ENCODE measurements around the gene UBR2.

Gene UBR2

GRCh38 chr6:42563697-42564505 lies at the start of gene UBR2:
UBR2 (plus strand) TSS chr6:42564029; CDS start chr6:42564320, 291 bp downstream.
- H3K79me2 ChIP-seq (ENCODE audit: control insufficient read depth, insufficient read depth, low read length, unreplicated experiment), result peaks cover 45% of the 10 kb centered on the region

GRCh38 chr6:42514745-42515144 lies 49.1 kb upstream of the UBR2 start:
- Histone ChIP-seq H3K4me3 (ENCODE audit: low read depth, low read length) (no peak overlapping the region), H3K27ac (ENCODE audit: low read depth, low read length) (no peak overlapping the region), H2AFZ (ENCODE audit: low read length, unreplicated experiment) (no peak overlapping the region), H3K27me3 (ENCODE audit: insufficient read depth, low read length) (no peaks in the 10 kb centered on the region), H3K79me2 (ENCODE audit: control insufficient read depth, insufficient read depth, low read length, unreplicated experiment) (no peaks in the 10 kb centered on the region), H3K36me3 (ENCODE audit: insufficient read depth, low read length) (no peaks in the 10 kb centered on the region), H3K4me1 (ENCODE audit: control insufficient read depth, insufficient read depth, low read length, unreplicated experiment) (no peaks in the 10 kb centered on the region)

More at GRCh38 chr6:42563697-42564505, at the start of gene UBR2:
- peaks cover 3% of the 10 kb centered on the region for H3K4me1 ChIP-seq (ENCODE audit: control insufficient read depth, insufficient read depth, low read length, unreplicated experiment)
- no peaks in the 10 kb centered on the region for H3K36me3 ChIP-seq (ENCODE audit: insufficient read depth, low read length)
- no peaks in the 10 kb centered on the region for H3K27me3 ChIP-seq (ENCODE audit: insufficient read depth, low read length)
- H2AFZ ChIP-seq (ENCODE audit: low read length, unreplicated experiment), result peak within 1 kb of the TSS; percentile 80
- H3K4me3 ChIP-seq (ENCODE audit: low read depth, low read length), result peak within 1 kb of the TSS; percentile 93
- H3K27ac ChIP-seq (ENCODE audit: low read depth, low read length), result peak within 1 kb of the TSS; percentile 67

- Histone ChIP-seq H3K79me2 (ENCODE audit: control insufficient read depth, insufficient read depth, low read length, unreplicated experiment) (no peaks in the 10 kb centered on the region), H3K27ac (ENCODE audit: low read depth, low read length) (no peak overlapping the region), H3K27me3 (ENCODE audit: insufficient read depth, low read length) (no peaks in the 10 kb centered on the region), H3K36me3 (ENCODE audit: insufficient read depth, low read length) (no peaks in the 10 kb centered on the region), H3K4me3 (ENCODE audit: low read depth, low read length) (no peak overlapping the region), H3K4me1 (ENCODE audit: control insufficient read depth, insufficient read depth, low read length, unreplicated experiment) (peaks cover 17% of the 10 kb centered on the region), H2AFZ (ENCODE audit: low read length, unreplicated experiment) (no peak overlapping the region)
These were observed 44.0 kb upstream of the UBR2 start for GRCh38 chr6:42519779-42520178.

- Histone ChIP-seq H3K27ac (ENCODE audit: low read depth, low read length) (peak overlapping the region; percentile 61), H3K4me1 (ENCODE audit: control insufficient read depth, insufficient read depth, low read length, unreplicated experiment) (peaks cover 17% of the 10 kb centered on the region), H3K27me3 (ENCODE audit: insufficient read depth, low read length) (no peaks in the 10 kb centered on the region), H3K79me2 (ENCODE audit: control insufficient read depth, insufficient read depth, low read length, unreplicated experiment) (no peaks in the 10 kb centered on the region), H3K36me3 (ENCODE audit: insufficient read depth, low read length) (no peaks in the 10 kb centered on the region), H3K4me3 (ENCODE audit: low read depth, low read length) (no peak overlapping the region; the same call in 1 of the 2 replicates), H2AFZ (ENCODE audit: low read length, unreplicated experiment) (no peak overlapping the region)
These were observed 42.8 kb upstream of the UBR2 start for GRCh38 chr6:42520786-42521607.

- Histone ChIP-seq H3K4me1 (ENCODE audit: control insufficient read depth, insufficient read depth, low read length, unreplicated experiment) (peaks cover 17% of the 10 kb centered on the region), H3K4me3 (ENCODE audit: low read depth, low read length) (no peak overlapping the region), H3K36me3 (ENCODE audit: insufficient read depth, low read length) (no peaks in the 10 kb centered on the region), H3K27ac (ENCODE audit: low read depth, low read length) (no peak overlapping the region), H2AFZ (ENCODE audit: low read length, unreplicated experiment) (no peak overlapping the region), H3K27me3 (ENCODE audit: insufficient read depth, low read length) (no peaks in the 10 kb centered on the region), H3K79me2 (ENCODE audit: control insufficient read depth, insufficient read depth, low read length, unreplicated experiment) (no peaks in the 10 kb centered on the region)
These were observed 41.8 kb upstream of the UBR2 start for GRCh38 chr6:42522036-42522435.

GRCh38 chr6:42522942-42523814 lies 40.7 kb upstream of the UBR2 start:
- Histone ChIP-seq H3K4me3 (ENCODE audit: low read depth, low read length) (no peak overlapping the region), H3K27ac (ENCODE audit: low read depth, low read length) (no peak overlapping the region), H2AFZ (ENCODE audit: low read length, unreplicated experiment) (no peak overlapping the region), H3K27me3 (ENCODE audit: insufficient read depth, low read length) (no peaks in the 10 kb centered on the region), H3K4me1 (ENCODE audit: control insufficient read depth, insufficient read depth, low read length, unreplicated experiment) (peaks cover 17% of the 10 kb centered on the region), H3K79me2 (ENCODE audit: control insufficient read depth, insufficient read depth, low read length, unreplicated experiment) (no peaks in the 10 kb centered on the region), H3K36me3 (ENCODE audit: insufficient read depth, low read length) (no peaks in the 10 kb centered on the region)

- Histone ChIP-seq H3K79me2 (ENCODE audit: control insufficient read depth, insufficient read depth, low read length, unreplicated experiment) (no peaks in the 10 kb centered on the region), H3K27me3 (ENCODE audit: insufficient read depth, low read length) (no peaks in the 10 kb centered on the region), H3K27ac (ENCODE audit: low read depth, low read length) (no peak overlapping the region), H3K36me3 (ENCODE audit: insufficient read depth, low read length) (no peaks in the 10 kb centered on the region), H3K4me3 (ENCODE audit: low read depth, low read length) (no peak overlapping the region), H3K4me1 (ENCODE audit: control insufficient read depth, insufficient read depth, low read length, unreplicated experiment) (peaks cover 17% of the 10 kb centered on the region), H2AFZ (ENCODE audit: low read length, unreplicated experiment) (no peak overlapping the region)
These were observed 38.6 kb upstream of the UBR2 start for GRCh38 chr6:42525206-42525605.

- Histone ChIP-seq H3K36me3 (ENCODE audit: insufficient read depth, low read length) (no peaks in the 10 kb centered on the region), H3K4me3 (ENCODE audit: low read depth, low read length) (no peak overlapping the region), H3K27ac (ENCODE audit: low read depth, low read length) (no peak overlapping the region), H3K79me2 (ENCODE audit: control insufficient read depth, insufficient read depth, low read length, unreplicated experiment) (no peaks in the 10 kb centered on the region), H2AFZ (ENCODE audit: low read length, unreplicated experiment) (no peak overlapping the region), H3K27me3 (ENCODE audit: insufficient read depth, low read length) (no peaks in the 10 kb centered on the region), H3K4me1 (ENCODE audit: control insufficient read depth, insufficient read depth, low read length, unreplicated experiment) (peaks cover 5% of the 10 kb centered on the region)
These were observed 37.2 kb upstream of the UBR2 start for GRCh38 chr6:42526616-42527015.

GRCh38 chr6:42527204-42527603 lies 36.6 kb upstream of the UBR2 start:
- no peak overlapping the region for H2AFZ ChIP-seq (ENCODE audit: low read length, unreplicated experiment)
- no peaks in the 10 kb centered on the region for H3K4me1 ChIP-seq (ENCODE audit: control insufficient read depth, insufficient read depth, low read length, unreplicated experiment)
- no peaks in the 10 kb centered on the region for H3K27me3 ChIP-seq (ENCODE audit: insufficient read depth, low read length)

GRCh38 chr6:42530296-42530695 lies 33.5 kb upstream of the UBR2 start:
- no peak overlapping the region for H2AFZ ChIP-seq (ENCODE audit: low read length, unreplicated experiment)
- H3K4me3 ChIP-seq (ENCODE audit: low read depth, low read length), result no peak overlapping the region
- no peaks in the 10 kb centered on the region for H3K79me2 ChIP-seq (ENCODE audit: control insufficient read depth, insufficient read depth, low read length, unreplicated experiment)
- H3K4me1 ChIP-seq (ENCODE audit: control insufficient read depth, insufficient read depth, low read length, unreplicated experiment), result no peaks in the 10 kb centered on the region
- no peak overlapping the region for H3K27ac ChIP-seq (ENCODE audit: low read depth, low read length)
- H3K27me3 ChIP-seq (ENCODE audit: insufficient read depth, low read length), result no peaks in the 10 kb centered on the region
- no peaks in the 10 kb centered on the region for H3K36me3 ChIP-seq (ENCODE audit: insufficient read depth, low read length)

More at GRCh38 chr6:42527204-42527603, 36.6 kb upstream of the UBR2 start:
- Histone ChIP-seq H3K36me3 (ENCODE audit: insufficient read depth, low read length) (no peaks in the 10 kb centered on the region), H3K27ac (ENCODE audit: low read depth, low read length) (no peak overlapping the region), H3K4me3 (ENCODE audit: low read depth, low read length) (no peak overlapping the region), H3K79me2 (ENCODE audit: control insufficient read depth, insufficient read depth, low read length, unreplicated experiment) (no peaks in the 10 kb centered on the region)
